Endometrial microvascular endothelial cells (primary cell): Measurements from ENCODE around the gene RAB18. TPM values are rescaled to one million over a fixed set of nuclear protein-coding genes. Genes with fewer than 3 reads are reported as not detected.
"Not testable (repeated sequence)": the region's sequence is repeated elsewhere in the genome, so short reads cannot be mapped to it uniquely, and the experiment has no call there.

Experiments
- in situ Hi-C: cut with HindIII; loops from 2 replicates; pipeline ENCODE4 v1.10.0; 2017; ENCODE audit warnings: low sequenced_read_pairs, low pct_unique_long_range_greater_than_20kb; ENCODE audit errors: inconsistent ontology term
- total RNA-seq: library from RNA; depleted of rRNA; stranded (reverse); fragments of >200 nt; gene quantifications from one replicate; pipeline ENCODE4 v1.2.3, GENCODE V29; 2015; ENCODE audit errors: inconsistent ontology term

The RAB18 gene
- total RNA-seq: 43.2 TPM

- in situ Hi-C loops: no loop called here
Measured at GRCh38 chr10:27504007-27504807, at the start of gene RAB18. RAB18 (plus strand) TSS chr10:27504304; CDS start chr10:27504370, 66 bp downstream.

GRCh38 chr10:27454837-27455236, 49.3 kb upstream of the RAB18 start:
- in situ Hi-C loops: no loop called here

- in situ Hi-C loops: no loop called here
Measured at GRCh38 chr10:27457261-27457945, 46.7 kb upstream of the RAB18 start.

GRCh38 chr10:27457966-27458365, 46.1 kb upstream of the RAB18 start:
- in situ Hi-C loops: no loop called here

- in situ Hi-C loops: no loop called here
Measured at GRCh38 chr10:27461312-27461711, 42.8 kb upstream of the RAB18 start.

- in situ Hi-C loops: no loop called here
Measured at GRCh38 chr10:27463961-27464360, 40.1 kb upstream of the RAB18 start.

- in situ Hi-C loops: no loop called here
Measured at GRCh38 chr10:27464993-27465392, 39.1 kb upstream of the RAB18 start.

- in situ Hi-C loops: not testable (repeated sequence)
Measured at GRCh38 chr10:27465596-27465995, 38.5 kb upstream of the RAB18 start.

- in situ Hi-C loops: no loop called here
Measured at GRCh38 chr10:27470885-27471284, 33.2 kb upstream of the RAB18 start.

- in situ Hi-C loops: no loop called here
Measured at GRCh38 chr10:27474741-27475140, 29.4 kb upstream of the RAB18 start.

- in situ Hi-C loops: no loop called here
Measured at GRCh38 chr10:27479016-27479415, 25.1 kb upstream of the RAB18 start.

- in situ Hi-C loops: no loop called here
Measured at GRCh38 chr10:27481486-27481885, 22.6 kb upstream of the RAB18 start.

GRCh38 chr10:27482984-27483956, 20.8 kb upstream of the RAB18 start:
- in situ Hi-C loops: no loop called here

- in situ Hi-C loops: no loop called here
Measured at GRCh38 chr10:27485368-27485767, 18.7 kb upstream of the RAB18 start.

GRCh38 chr10:27485986-27486385, 18.1 kb upstream of the RAB18 start:
- in situ Hi-C loops: no loop called here

GRCh38 chr10:27490807-27491206, 13.3 kb upstream of the RAB18 start:
- in situ Hi-C loops: no loop called here

GRCh38 chr10:27494116-27494805, 9.8 kb upstream of the RAB18 start:
- in situ Hi-C loops: no loop called here

GRCh38 chr10:27496137-27496536, 8.0 kb upstream of the RAB18 start:
- in situ Hi-C loops: no loop called here

GRCh38 chr10:27500096-27500495, 4.0 kb upstream of the RAB18 start:
- in situ Hi-C loops: no loop called here
